ENCODE measurements around the gene FBXW9.

DNA sequence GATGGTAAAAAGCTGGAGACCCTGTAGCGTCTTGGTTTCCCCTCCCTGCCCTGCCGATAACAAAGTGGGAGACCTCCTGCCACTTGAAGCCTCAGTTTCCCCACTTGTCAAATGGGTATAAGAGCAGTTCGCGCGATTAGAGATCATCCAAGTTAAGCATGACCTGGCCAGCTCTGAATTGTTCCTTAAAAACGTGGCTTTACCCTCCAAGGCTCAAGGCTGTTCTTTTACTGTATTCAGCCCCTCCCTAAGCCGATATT is 26.9 kb upstream of the FBXW9 start:
- TF ChIP-seq CTCF (IDR thresholded peaks at IDR 0.05): no peak
- no peak for TF ChIP-seq SIN3A (IDR thresholded peaks at IDR 0.05; ENCODE audit: borderline replicate concordance, insufficient read depth, low read depth, low read length)
- no peak for TF ChIP-seq POLR2AphosphoS5 (IDR thresholded peaks at IDR 0.05; ENCODE audit: low read depth, low read length)

Measured in Panc1 (cell line).